Measurements from ENCODE around the gene ARHGAP22.

Gene ARHGAP22

GRCh38 chr10:48511066-48511874, 93.6 kb downstream of the ARHGAP22 start:
- DNase-seq (ENCODE audit: low read depth in 2 of 2), result no peak
- TF ChIP-seq CTCF (IDR thresholded peaks at IDR 0.05; ENCODE audit: low read depth, low read length), result no peak
- no peak overlapping the region for H3K4me3 ChIP-seq (replicated peaks in 1 of 2; ENCODE audit: low read depth in 2 of 2, low read length in 2 of 2)

GRCh38 chr10:48509974-48510692, 94.7 kb downstream of the ARHGAP22 start:
- H3K4me3 ChIP-seq (replicated peaks in 1 of 2; ENCODE audit: low read depth in 2 of 2, low read length in 2 of 2), result no peak overlapping the region
- peak; percentile 14 for TF ChIP-seq CTCF (IDR thresholded peaks at IDR 0.05; ENCODE audit: low read depth, low read length)
- DNase-seq (ENCODE audit: low read depth in 2 of 2), result peak in 1 of 2 donors; percentile 47

GRCh38 chr10:48508791-48509772, 95.8 kb downstream of the ARHGAP22 start:
- H3K4me3 ChIP-seq (replicated peaks in 1 of 2; ENCODE audit: low read depth in 2 of 2, low read length in 2 of 2), result no peak overlapping the region
- no peak for TF ChIP-seq CTCF (IDR thresholded peaks at IDR 0.05; ENCODE audit: low read depth, low read length)
- DNase-seq (ENCODE audit: low read depth in 2 of 2), result no peak

- no peak overlapping the region for H3K4me3 ChIP-seq (replicated peaks in 1 of 2; ENCODE audit: low read depth in 2 of 2, low read length in 2 of 2)
- peak in 1 of 2 donors; percentile 29 for DNase-seq (ENCODE audit: low read depth in 2 of 2)
- TF ChIP-seq CTCF (IDR thresholded peaks at IDR 0.05; ENCODE audit: low read depth, low read length), result no peak
Observed at GRCh38 chr10:48507933-48508790, 96.7 kb downstream of the ARHGAP22 start.

GRCh38 chr10:48507494-48507893, 97.4 kb downstream of the ARHGAP22 start:
- no peak overlapping the region for H3K4me3 ChIP-seq (replicated peaks in 1 of 2; ENCODE audit: low read depth in 2 of 2, low read length in 2 of 2)
- no peak for TF ChIP-seq CTCF (IDR thresholded peaks at IDR 0.05; ENCODE audit: low read depth, low read length)
- DNase-seq (ENCODE audit: low read depth in 2 of 2), result no peak
